Stimulated activated CD8-positive, alpha-beta memory T cell treated with anti-CD3 and anti-CD28 coated beads, Interleukin-7, amount 100 ng/mL, for 24 hours (primary cell): ENCODE measurements around the gene SMIM20.
"Not testable (repeated sequence)": the region's sequence is repeated elsewhere in the genome, so short reads cannot be mapped to it uniquely, and the experiment has no call there.

Source experiments
- DNase-seq: peaks from one replicate; pipeline ENCODE4 v3.0.0-alpha.2; 2020; ENCODE audit warnings: low read depth

The SMIM20 gene

GRCh38 chr4:25913851-25914669 is at the start of gene SMIM20:
Gene SMIM20 (plus strand): TSS chr4:25914220. CDS start chr4:25914314, 94 bp downstream.
- DNase-seq, result peak; percentile 76

GRCh38 chr4:25865586-25865985 is 48.4 kb upstream of the SMIM20 start:
- DNase-seq, result no peak

DNA sequence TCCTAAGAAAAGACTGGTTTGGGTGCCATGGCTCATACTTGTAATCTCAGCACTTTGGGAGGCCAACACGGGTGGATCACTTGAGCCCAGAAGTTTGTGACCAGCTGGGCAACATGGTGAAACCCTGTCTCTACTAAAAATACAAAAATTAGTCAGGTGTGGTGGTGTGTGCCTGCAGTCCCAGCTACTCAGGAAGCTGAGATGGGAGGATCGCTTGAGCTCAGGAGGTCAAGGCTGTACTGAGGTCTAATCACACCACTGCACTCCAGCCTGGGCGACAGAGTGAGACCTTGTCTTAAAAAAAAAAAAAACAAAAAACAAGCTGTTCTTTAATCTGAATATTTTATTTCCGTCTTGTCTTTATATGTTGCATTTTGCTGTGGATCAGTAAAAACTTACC is 47.6 kb upstream of the SMIM20 start:
- not testable (repeated sequence) for DNase-seq

GRCh38 chr4:25867781-25868294 is 46.2 kb upstream of the SMIM20 start:
- DNase-seq, result no peak

DNA sequence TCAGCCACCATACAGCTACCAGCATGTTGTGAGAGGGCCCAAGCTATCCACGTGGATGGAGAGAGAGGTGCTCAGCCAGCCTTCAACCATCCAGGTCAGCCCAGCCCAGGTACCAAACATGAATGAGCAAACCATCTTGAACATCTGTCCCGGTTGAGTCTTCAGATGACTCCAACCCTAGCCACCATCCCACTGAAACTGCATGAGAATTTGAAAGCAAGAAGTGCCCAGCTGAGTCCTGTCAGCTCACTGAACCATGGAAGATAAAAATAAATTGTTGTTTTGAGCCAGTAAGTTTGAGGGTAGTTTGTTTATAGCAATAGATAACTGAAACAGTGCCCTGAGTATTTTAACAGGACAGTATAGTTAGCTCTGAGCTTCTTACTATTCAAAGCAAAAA is 43.9 kb upstream of the SMIM20 start:
- no peak for DNase-seq

- DNase-seq, result no peak
These were observed 41.0 kb upstream of the SMIM20 start for GRCh38 chr4:25872851-25873631.

GRCh38 chr4:25873632-25874129 is 40.3 kb upstream of the SMIM20 start:
- DNase-seq, result no peak

GRCh38 chr4:25874655-25875054 is 39.4 kb upstream of the SMIM20 start:
- DNase-seq, result no peak

DNA sequence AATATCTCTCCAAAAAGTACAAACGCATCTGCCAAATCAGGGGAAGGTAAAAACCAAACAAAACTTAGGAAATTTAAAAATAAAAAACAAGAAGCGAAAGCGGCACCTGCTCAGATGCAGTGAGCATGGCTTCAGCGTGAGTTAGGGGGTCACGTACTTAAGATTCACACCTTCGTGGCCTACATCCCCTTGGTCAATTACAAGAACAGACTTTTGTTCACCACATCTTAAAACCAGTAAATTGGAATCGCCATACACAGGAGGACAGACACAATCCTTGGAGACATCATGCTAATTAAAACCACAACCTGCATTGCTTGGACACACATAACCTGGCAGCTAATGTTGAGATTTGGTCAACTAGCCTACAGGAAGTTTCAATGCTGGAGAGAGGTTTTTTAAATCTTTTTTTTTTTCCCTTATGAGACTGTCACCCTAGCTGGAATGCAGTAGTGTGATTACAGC is 38.7 kb upstream of the SMIM20 start:
- DNase-seq, result no peak

GRCh38 chr4:25878676-25879075 is 35.3 kb upstream of the SMIM20 start:
- no peak for DNase-seq

- no peak for DNase-seq
These were observed 34.9 kb upstream of the SMIM20 start for GRCh38 chr4:25879091-25879584.

- DNase-seq, result no peak
These were observed 34.4 kb upstream of the SMIM20 start for GRCh38 chr4:25879587-25879986.

GRCh38 chr4:25879991-25880651 is 33.9 kb upstream of the SMIM20 start:
- DNase-seq, result no peak

GRCh38 chr4:25881193-25881592 is 32.8 kb upstream of the SMIM20 start:
- no peak for DNase-seq

GRCh38 chr4:25882226-25882625 is 31.8 kb upstream of the SMIM20 start:
- DNase-seq, result no peak

DNA sequence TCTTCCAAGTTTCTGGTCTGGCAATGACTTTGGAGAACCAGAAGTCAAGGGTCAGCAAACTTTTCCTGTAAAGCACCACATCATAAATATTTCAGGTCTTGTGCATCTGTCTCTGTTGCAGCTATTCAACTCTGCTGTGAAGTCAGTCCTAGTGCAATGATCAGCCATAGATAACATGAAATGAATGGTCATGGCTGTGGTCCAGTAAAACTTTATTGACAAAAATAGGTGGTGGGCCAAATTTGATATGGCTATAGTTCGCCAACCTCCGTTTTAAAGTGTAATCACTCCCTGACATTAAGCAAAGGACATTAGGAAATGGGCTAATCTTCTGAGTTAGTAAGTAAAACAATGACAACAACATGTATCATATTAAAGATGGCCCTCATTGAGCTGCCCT is 30.5 kb upstream of the SMIM20 start:
- DNase-seq, result no peak

DNA sequence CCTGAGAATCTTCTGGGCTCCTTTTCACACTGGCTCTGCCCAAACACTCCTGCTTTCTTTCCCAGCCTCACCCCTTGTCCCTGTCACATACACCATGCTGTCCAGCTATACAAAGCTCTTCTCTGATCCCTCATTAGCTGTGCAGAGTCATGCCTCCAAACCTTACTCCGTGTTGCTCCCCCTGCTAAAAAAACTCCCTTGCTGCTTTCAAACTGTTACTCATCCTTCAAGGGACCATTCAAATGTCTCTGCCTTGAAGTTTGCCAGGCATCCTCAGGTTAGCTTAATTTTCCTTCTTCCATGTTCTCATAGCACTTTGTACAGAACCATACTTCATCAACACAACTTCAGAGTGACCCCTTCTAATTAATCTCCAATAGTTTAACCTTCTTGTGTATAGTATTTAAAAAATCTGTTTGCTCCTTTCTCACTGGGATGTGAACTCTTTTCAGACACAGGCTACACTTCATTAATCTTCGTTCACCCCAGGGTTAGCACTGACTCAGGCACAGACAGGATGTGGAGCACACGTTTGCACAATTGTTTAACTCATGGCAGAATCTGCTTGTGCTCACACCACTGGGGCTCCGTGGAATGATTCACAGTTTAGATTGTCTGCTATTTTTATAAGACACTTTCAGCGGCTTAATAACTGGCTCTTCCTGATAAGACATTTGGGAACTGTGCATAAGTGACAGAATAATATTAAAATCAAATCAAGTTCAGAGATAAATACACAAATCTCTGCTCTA is 29.8 kb upstream of the SMIM20 start:
- no peak for DNase-seq

- no peak for DNase-seq
These were observed 25.2 kb upstream of the SMIM20 start for GRCh38 chr4:25888781-25889180.

DNA sequence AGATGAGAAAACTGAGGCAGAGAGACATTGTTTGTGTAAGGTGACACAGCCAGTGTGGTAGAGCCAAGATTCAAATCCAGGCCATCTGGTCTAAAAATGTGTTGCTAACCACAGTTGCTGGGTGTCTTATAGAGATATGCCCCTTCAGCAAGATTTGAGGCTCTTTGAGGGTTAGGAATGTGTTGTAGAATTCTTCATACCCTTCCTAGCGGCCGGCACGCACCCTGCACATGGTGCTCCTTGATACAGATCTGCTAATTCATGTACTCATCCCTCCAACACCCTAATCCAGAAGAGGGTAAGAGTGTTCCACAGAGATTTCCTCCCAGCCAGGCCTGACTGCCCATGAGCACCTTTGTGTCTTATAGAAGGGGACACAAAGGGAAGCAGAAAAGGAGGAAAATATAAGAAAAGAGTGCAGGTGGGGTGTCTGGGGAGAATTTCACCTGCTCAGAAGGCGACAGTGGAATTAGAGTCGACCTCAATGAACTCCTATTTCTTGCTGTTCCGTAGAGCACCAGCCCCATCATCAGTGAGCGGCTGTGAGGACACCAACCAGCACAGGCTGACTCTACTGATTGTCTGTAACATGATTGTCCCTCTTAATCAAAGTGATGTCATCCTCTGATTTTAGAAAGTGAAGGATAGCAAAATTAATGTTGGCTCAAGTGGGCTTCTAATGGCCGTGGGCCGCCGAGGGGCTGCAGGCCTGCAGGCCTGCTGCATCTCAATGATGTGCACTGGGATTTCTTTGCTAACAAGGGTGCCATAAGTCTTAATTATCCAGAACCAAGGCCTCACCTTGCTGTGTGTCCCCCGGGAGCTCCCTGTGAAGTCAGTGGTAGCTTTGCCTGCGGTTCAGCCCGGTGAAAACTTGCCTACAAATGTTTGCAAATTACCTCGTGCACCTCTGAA is 24.2 kb upstream of the SMIM20 start:
- no peak for DNase-seq
